H1 (cell line): ENCODE results near the gene ZDHHC9. TPM values are rescaled to one million over a fixed set of nuclear protein-coding genes. Genes with fewer than 3 reads are reported as not detected.

Experiments
- KDM1A ChIP-seq: fragments of 200-600, 300-600 bp; sonication (generic); IDR thresholded peaks from 2 replicates; pipeline ENCODE4 v1.7.1; 2016; ENCODE audit warnings: mild to moderate bottlenecking, low read length, borderline replicate concordance
- polyA plus RNA-seq, 7 experiments: library from polyadenylated mRNA; depleted of rRNA in 3 of 7; stranded (reverse) in 5 of 7; unstranded in 2 of 7; fragments of >200 nt in 5 of 7; fragments of 200-250 nt in 2 of 7; gene quantifications; 1 replicate in 5 of 7; 2 replicates in 1 of 7; 4 replicates in 1 of 7; pipeline versions ENCODE4 v1.2.1 to v1.2.3, GENCODE V29; 2011 to 2013; ENCODE audit warnings: missing spikeins in 2 of 7, mixed read lengths in 2 of 7
- total RNA-seq: library from RNA; stranded (reverse); fragmentation: NEBNext Ultra II Directional; extraction: Animal tissue kit (Norgen Biotek cat#: 25700); gene quantifications from 2 replicates; pipeline ENCODE4 v1.2.1, GENCODE V29; 2021

The ZDHHC9 gene
- total and polyA plus RNA-seq, 2 of the 8 experiments (the other 6 are each of a cell fraction or from before 2014, with no cell fraction given): 18.1 to 28.3 TPM

DNA sequence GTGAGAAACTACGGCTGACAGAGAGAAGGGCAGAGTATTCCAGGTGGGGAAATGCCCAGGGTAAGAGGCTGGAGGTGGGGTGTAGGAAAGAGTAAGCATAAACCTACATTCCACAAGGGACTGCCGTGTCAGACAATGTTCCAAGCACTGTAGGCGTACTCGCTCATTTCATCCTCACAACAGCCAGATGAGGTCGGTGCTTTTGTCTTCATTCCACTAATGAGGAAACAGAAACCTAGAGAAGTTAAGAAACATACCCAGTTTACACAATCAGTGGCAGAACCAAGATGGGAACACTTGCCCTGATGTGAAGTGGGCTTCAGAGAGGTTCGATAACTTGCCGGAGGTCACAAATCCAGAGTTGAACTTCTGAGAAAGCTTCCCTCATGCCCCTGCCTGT lies 59.3 kb downstream of the ZDHHC9 start (continued):
- no peak for TF ChIP-seq KDM1A
